Astrocyte (in vitro differentiated cells and primary cell): ENCODE results near the gene RUNX3.

Experiments
- CTCF ChIP-seq: IDR thresholded peaks from 2 replicates; pipeline ENCODE4 v1.5.1; 2011; ENCODE audit warnings: low read depth, mild to moderate bottlenecking, inconsistent platforms, low read length, moderate library complexity; ENCODE audit not compliant: insufficient read depth
- EZH2 ChIP-seq: IDR thresholded peaks from 2 replicates; pipeline ENCODE4 v1.6.1; 2012; ENCODE audit warnings: mild to moderate bottlenecking, low read length, inconsistent platforms; ENCODE audit not compliant: insufficient read depth

GRCh38 chr1:24955779-24956365, 25.8 kb upstream of the RUNX3 start:
- TF ChIP-seq CTCF, result no peak
- no peak for TF ChIP-seq EZH2
